HepG2 (cell line): ENCODE results near the gene TDRD9. TPM values are rescaled to one million over a fixed set of nuclear protein-coding genes. Genes with fewer than 3 reads are reported as not detected.

Source experiments
- BRD4 ChIP-seq: sonication (generic); formaldehyde crosslinking; IDR thresholded peaks from 2 replicates; pipeline ENCODE4 v1.4.0; 2020; ENCODE audit warnings: missing genetic modification reagents
- E2F2 ChIP-seq: sonication (generic); formaldehyde crosslinking; IDR thresholded peaks from 2 replicates; pipeline ENCODE4 v1.4.0; 2020; ENCODE audit warnings: missing genetic modification reagents, borderline replicate concordance
- FUBP1 ChIP-seq: sonication (generic); formaldehyde crosslinking; IDR thresholded peaks from 2 replicates; pipeline ENCODE4 v1.5.1; 2020; ENCODE audit warnings: missing genetic modification reagents, mild to moderate bottlenecking, borderline replicate concordance
- HMGXB4 ChIP-seq, 2 experiments: sonication (generic) in 1 of 2; formaldehyde crosslinking in 1 of 2; IDR thresholded peaks; 2 replicates each; pipeline versions ENCODE4 v1.4.0 to v1.6.1; 2018 to 2020; ENCODE audit warnings: missing genetic modification reagents in 2 of 2, borderline replicate concordance in 1 of 2, low read depth in 1 of 2, mild to moderate bottlenecking in 1 of 2, missing biosample characterization in 1 of 2
- HNF1B ChIP-seq: sonication (generic); formaldehyde crosslinking; IDR thresholded peaks from 2 replicates; pipeline ENCODE4 v1.5.1; 2020; ENCODE audit warnings: mild to moderate bottlenecking, moderate library complexity, missing genetic modification reagents
- HNF4A ChIP-seq: sonication (generic); formaldehyde crosslinking; IDR thresholded peaks from 2 replicates; pipeline ENCODE4 v1.4.0; 2020; ENCODE audit warnings: missing genetic modification reagents
- MLLT10 ChIP-seq: sonication (generic); formaldehyde crosslinking; IDR thresholded peaks from 2 replicates; pipeline ENCODE4 v1.4.0; 2020; ENCODE audit warnings: missing genetic modification reagents
- MTF2 ChIP-seq: sonication (generic); formaldehyde crosslinking; IDR thresholded peaks from 2 replicates; pipeline ENCODE4 v1.5.0; 2020; ENCODE audit warnings: missing genetic modification reagents, borderline replicate concordance
- SALL1 ChIP-seq: sonication (generic); formaldehyde crosslinking; IDR thresholded peaks from 2 replicates; pipeline ENCODE4 v1.8.0; 2022; ENCODE audit warnings: mild to moderate bottlenecking, missing genetic modification reagents
- SMARCC2 ChIP-seq: fragments of 450-650 bp; IDR thresholded peaks from 2 replicates; pipeline ENCODE4 v1.6.1; 2017; ENCODE audit warnings: antibody characterized with exemption, mild to moderate bottlenecking
- SNRNP70 ChIP-seq: fragments of 200-400 bp; formaldehyde crosslinking; IDR thresholded peaks from 2 replicates; pipeline ENCODE4 v1.6.1; 2017; ENCODE audit warnings: mild to moderate bottlenecking, low read depth, low read length, moderate library complexity
- TCF7 ChIP-seq: sonication (generic); IDR thresholded peaks from 2 replicates; pipeline ENCODE4 v1.6.1; 2016; ENCODE audit warnings: antibody characterized with exemption, low read depth
- ZBTB39 ChIP-seq: sonication (generic); formaldehyde crosslinking; IDR thresholded peaks from 2 replicates; pipeline ENCODE4 v1.5.0; 2020; ENCODE audit warnings: missing genetic modification reagents
- ZNF276 ChIP-seq: sonication (generic); formaldehyde crosslinking; IDR thresholded peaks from 2 replicates; pipeline ENCODE4 v1.4.0; 2020; ENCODE audit warnings: mild to moderate bottlenecking, low read depth, missing genetic modification reagents
- ZNF282 ChIP-seq: fragments of 450-650 bp; IDR thresholded peaks from 2 replicates; pipeline ENCODE4 v1.6.1; 2018; ENCODE audit not compliant: partially characterized antibody
- ZNF382 ChIP-seq: sonication (generic); formaldehyde crosslinking; IDR thresholded peaks from 2 replicates; pipeline ENCODE4 v1.5.0; 2020; ENCODE audit warnings: missing genetic modification reagents, mild to moderate bottlenecking, borderline replicate concordance
- ZNF747 ChIP-seq: sonication (generic); formaldehyde crosslinking; IDR thresholded peaks from 2 replicates; pipeline ENCODE4 v1.8.1; 2023; ENCODE audit warnings: missing genetic modification reagents, mild to moderate bottlenecking, borderline replicate concordance
- polyA plus RNA-seq, 8 experiments: library from polyadenylated mRNA; depleted of rRNA in 3 of 8; stranded (reverse) in 7 of 8; unstranded in 1 of 8; fragments of >200 nt; fragmentation: Illumina TruSeq in 4 of 8; extraction: Trizol in 4 of 8; gene quantifications; 2 replicates each; pipeline versions ENCODE4 v1.2.1 to v1.2.3, GENCODE V29; 2011 to 2016; ENCODE audit warnings: low read depth in 4 of 8, missing spikeins in 1 of 8, mixed read lengths in 1 of 8; ENCODE audit not compliant: insufficient read depth in 1 of 8
- total RNA-seq, 5 experiments: library from RNA; depleted of rRNA; stranded (reverse); fragments of >200 nt; fragmentation: Illumina TruSeq; extraction: Trizol; gene quantifications; 2 replicates each; pipeline ENCODE4 v1.2.3, GENCODE V29; 2016; ENCODE audit warnings: low read depth in 1 of 5

The TDRD9 gene
- total and polyA plus RNA-seq, 2 of the 13 experiments (the other 11 are each of a cell fraction or from before 2014, with no cell fraction given) = not detected

GRCh38 chr14:103879570-103880347 is 48.5 kb upstream of the TDRD9 start (continued):
- TF ChIP-seq SNRNP70 (no peak), FUBP1 (CRISPR knock-in tag) (peak; percentile 83; the same call in 1 of the 2 replicates), BRD4 (CRISPR knock-in tag) (no peak; the same call in none of the 2 replicates), SALL1 (peak; percentile 89), SMARCC2 (no peak), HNF1B (CRISPR knock-in tag) (peak; percentile 99), ZNF382 (CRISPR knock-in tag) (no peak), MTF2 (CRISPR knock-in tag) (no peak), ZBTB39 (no peak), MLLT10 (CRISPR knock-in tag) (no peak), ZNF747 (CRISPR knock-in tag) (peak; percentile 82; the same call in 1 of the 2 replicates), ZNF282 (no peak), E2F2 (CRISPR knock-in tag) (no peak), ZNF276 (0 out of 2 replicates have a peak, but pooled peaks have one; percentile 50), HMGXB4 (CRISPR knock-in tag; IDR thresholded peaks at IDR 0.05; ENCODE audit: borderline replicate concordance in 1 of 2, low read depth in 1 of 2) (peak; percentile 14 to 78), TCF7 (no peak), HNF4A (CRISPR knock-in tag) (peak; percentile 74)
